Adrenal gland (tissue), 12 donors: Measurements from ENCODE around the gene METTL27. TPM values are rescaled to one million over a fixed set of nuclear protein-coding genes. Genes with fewer than 3 reads are reported as not detected.

Source experiments
- DNase-seq, 7 donors: peaks; one replicate each; pipeline ENCODE4 v3.0.0-alpha.2; 2019 to 2020
- H3K27ac ChIP-seq, 5 donors: fragments of 200-600 bp; sonication (generic) in 4 of 5; 1 replicate in 3 of 5; 2 replicates in 2 of 5; pipeline versions ENCODE4 v1.5.1 to v1.8.0; 2016 to 2020; ENCODE audit warnings: mild to moderate bottlenecking in 1 of 5
- H3K27me3 ChIP-seq: fragments of 200-600 bp; 2 replicates; pipeline ENCODE4 v1.8.0; 2021
- H3K36me3 ChIP-seq, 2 donors: fragments of 200-600 bp; replicated peaks in 1 of 2; 1 replicate in 1 of 2; 2 replicates in 1 of 2; pipeline versions ENCODE4 v1.5.1 to v1.8.0; 2018 to 2022
- H3K4me1 ChIP-seq, 2 donors: fragments of 200-600 bp; replicated peaks in 1 of 2; 1 replicate in 1 of 2; 2 replicates in 1 of 2; pipeline versions ENCODE4 v1.5.1 to v1.8.0; 2018 to 2021
- H3K4me3 ChIP-seq, 4 donors: fragments of 200-600 bp; sonication (generic) in 3 of 4; one replicate each; pipeline ENCODE4 v1.5.1; 2016 to 2018
- H3K9me3 ChIP-seq, 3 donors: fragments of 200-600 bp; sonication (generic) in 1 of 3; replicated peaks in 1 of 3; 1 replicate in 2 of 3; 2 replicates in 1 of 3; pipeline versions ENCODE4 v1.5.1 to v1.8.0; 2016 to 2021
- POLR2A ChIP-seq, 2 donors: fragments of 450-650 bp; IDR thresholded peaks; one replicate each; pipeline ENCODE4 v1.6.1; 2017; ENCODE audit warnings: antibody characterized with exemption in 2 of 2, mild to moderate bottlenecking in 2 of 2, moderate library complexity in 1 of 2
- WGBS, 4 donors: extraction: QIAGEN DNeasy Blood & Tissue Kit in 2 of 4; methylation state at CpG; one replicate each; pipeline versions ENCODE4 v1.1.5 to v1.1.7; 2013 to 2017; 5-methylcytosine and 5-hydroxymethylcytosine counted together
- intact Hi-C, 2 donors: fragments of 100-400 bp; cut with DNase I; formaldehyde crosslinking; loops; one replicate each; pipeline versions ENCODE4 v1.14.1 to v1.15.0; 2022 to 2023
- polyA plus RNA-seq, 3 donors: library from polyadenylated mRNA; stranded (reverse); fragments of 200-250 nt in 2 of 3; fragments of 350-450 nt in 1 of 3; fragmentation: Illumina TruSeq in 1 of 3; extraction: RNeasy Lipid Tissue Mini Kit (QIAGEN cat#74804) in 1 of 3; gene quantifications; one replicate each; pipeline ENCODE4 v1.2.3, GENCODE V29; 2013 to 2014
- total RNA-seq, 9 donors: library from RNA; depleted of rRNA in 4 of 9; stranded (reverse); fragments of >200 nt in 4 of 9; fragments of 120-200 nt in 1 of 9; fragmentation: NEBNext Ultra II Directional in 1 of 9; extraction: Animal tissue kit (Norgen Biotek cat#: 25700) in 1 of 9; gene quantifications; one replicate each; pipeline versions ENCODE4 v1.1.0 to v1.2.4, GENCODE V29; 2013 to 2023
- TF ChIP-seq, protein P1 (sequence below), 6 experiments: fragments of 450-650 bp in 4 of 6; fragments of 200-600 bp in 2 of 6; sonication (generic) in 1 of 6; IDR thresholded peaks; 1 replicate in 5 of 6; 2 replicates in 1 of 6; pipeline versions ENCODE4 v1.5.1 to v1.8.0; 2016 to 2021; ENCODE audit warnings: antibody characterized with exemption in 6 of 6, mild to moderate bottlenecking in 2 of 6, moderate library complexity in 1 of 6
- donor health status: healthy with polysubstance abuse.
- donor health status: Bipolar disorder and iron deficiency.
- donor health status: DM: yes; HTN: yes; CAD: no.
- donor health status: DM: no; HTN: no; CAD: no.
- donor health status: DM: no; HTN: no; CAD: no.
- donor health status: DM: yes; HTN: yes; CAD: no.

Gene METTL27
- total and polyA plus RNA-seq, 12 donors: 0.40 to 8.3 (median 2.6) TPM; not detected in 1

- peak in 1 of 7 donors; percentile 34 for DNase-seq
- Histone ChIP-seq H3K27ac (no peak overlapping the region), H3K4me3 (no peak overlapping the region), H3K27me3 (no peaks in the 10 kb centered on the region), H3K36me3 (no peaks in the 10 kb centered on the region), H3K9me3 (no peaks in the 10 kb centered on the region), H3K4me1 (no peaks in the 10 kb centered on the region)
- intact Hi-C loops: loop anchor here in 1 of 2 donors (5.0 kb wide), 1 partner anchor 73 kb away; no protein-coding TSS in a partner anchor
- TF ChIP-seq POLR2A (IDR thresholded peaks at IDR 0.05): no peak
- TF ChIP-seq, protein P1, sequence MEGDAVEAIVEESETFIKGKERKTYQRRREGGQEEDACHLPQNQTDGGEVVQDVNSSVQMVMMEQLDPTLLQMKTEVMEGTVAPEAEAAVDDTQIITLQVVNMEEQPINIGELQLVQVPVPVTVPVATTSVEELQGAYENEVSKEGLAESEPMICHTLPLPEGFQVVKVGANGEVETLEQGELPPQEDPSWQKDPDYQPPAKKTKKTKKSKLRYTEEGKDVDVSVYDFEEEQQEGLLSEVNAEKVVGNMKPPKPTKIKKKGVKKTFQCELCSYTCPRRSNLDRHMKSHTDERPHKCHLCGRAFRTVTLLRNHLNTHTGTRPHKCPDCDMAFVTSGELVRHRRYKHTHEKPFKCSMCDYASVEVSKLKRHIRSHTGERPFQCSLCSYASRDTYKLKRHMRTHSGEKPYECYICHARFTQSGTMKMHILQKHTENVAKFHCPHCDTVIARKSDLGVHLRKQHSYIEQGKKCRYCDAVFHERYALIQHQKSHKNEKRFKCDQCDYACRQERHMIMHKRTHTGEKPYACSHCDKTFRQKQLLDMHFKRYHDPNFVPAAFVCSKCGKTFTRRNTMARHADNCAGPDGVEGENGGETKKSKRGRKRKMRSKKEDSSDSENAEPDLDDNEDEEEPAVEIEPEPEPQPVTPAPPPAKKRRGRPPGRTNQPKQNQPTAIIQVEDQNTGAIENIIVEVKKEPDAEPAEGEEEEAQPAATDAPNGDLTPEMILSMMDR (IDR thresholded peaks at IDR 0.05): no peak
- WGBS, 4 donors: 78 to 88% (median 83%) methylated on average over 8 of the region's 8 CpGs
These were observed 26.9 kb downstream of the METTL27 start for GRCh38 chr7:73815436-73815835.

GRCh38 chr7:73812996-73813395, 29.3 kb downstream of the METTL27 start:
- TF ChIP-seq POLR2A (IDR thresholded peaks at IDR 0.05): no peak
- TF ChIP-seq, protein P1 (IDR thresholded peaks at IDR 0.05): no peak
- intact Hi-C loops: loop anchor here in 1 of 2 donors (2.0 kb wide), 1 partner anchor 42 kb away; no protein-coding TSS in a partner anchor
- 84 to 94% (median 92%) methylated on average over 3 of the region's 3 CpGs for WGBS, 4 donors

DNA sequence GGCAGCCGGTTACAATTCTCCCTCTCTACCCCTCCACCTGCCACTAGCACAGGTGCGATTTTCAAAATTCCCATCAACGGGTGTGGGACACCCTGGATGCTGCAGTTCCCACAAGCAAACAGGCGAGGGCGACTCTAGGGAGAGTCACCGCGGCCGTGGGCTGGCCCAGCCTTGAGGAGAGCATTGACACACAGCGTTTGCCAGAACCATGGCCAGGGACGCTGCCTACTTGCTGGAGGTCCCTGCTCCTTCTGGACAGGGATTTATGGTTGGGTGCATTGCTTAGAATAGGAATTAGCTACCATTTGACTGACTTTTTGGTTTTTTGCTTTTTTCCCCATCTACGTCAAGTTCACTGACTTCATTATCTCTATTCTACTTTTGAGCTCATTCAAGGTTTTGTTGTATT, 30.6 kb downstream of the METTL27 start:
- H3K27ac ChIP-seq: no peak overlapping the region
- intact Hi-C loops: loop anchor here (2.0 kb wide), 2 partner anchors 43 to 45 kb away; no protein-coding TSS in a partner anchor
- H3K27me3 ChIP-seq: no peaks in the 10 kb centered on the region
- DNase-seq: peak; percentile 74 to 84 (median 79)
- H3K9me3 ChIP-seq: no peaks in the 10 kb centered on the region
- H3K4me1 ChIP-seq: no peaks in the 10 kb centered on the region
- TF ChIP-seq, protein P1 (IDR thresholded peaks at IDR 0.05): peak; percentile 76 to 89 (median 78)
- no peak for TF ChIP-seq POLR2A (IDR thresholded peaks at IDR 0.05)
- no peak overlapping the region for H3K4me3 ChIP-seq
- no peaks in the 10 kb centered on the region for H3K36me3 ChIP-seq
- WGBS, 4 donors: 8 to 21% (median 10%) methylated on average over 4 to 11 of the region's 11 CpGs

More at GRCh38 chr7:73812996-73813395, 29.3 kb downstream of the METTL27 start:
- Histone ChIP-seq H3K27ac (no peak overlapping the region), H3K36me3 (no peaks in the 10 kb centered on the region), H3K4me3 (no peak overlapping the region), H3K4me1 (no peaks in the 10 kb centered on the region), H3K9me3 (no peaks in the 10 kb centered on the region), H3K27me3 (no peaks in the 10 kb centered on the region)
- DNase-seq: no peak

GRCh38 chr7:73810998-73811360, 31.3 kb downstream of the METTL27 start:
- intact Hi-C loops: loop anchor here in 1 of 2 donors (2.0 kb wide), 1 partner anchor 46 kb away; no protein-coding TSS in a partner anchor
- 17 to 43% (median 35%) methylated on average over 1 to 4 of the region's 4 CpGs for WGBS, 4 donors

More at GRCh38 chr7:73810998-73811360, 31.3 kb downstream of the METTL27 start:
- Histone ChIP-seq H3K27ac (no peak overlapping the region), H3K4me1 (no peaks in the 10 kb centered on the region), H3K27me3 (no peaks in the 10 kb centered on the region), H3K4me3 (no peak overlapping the region), H3K9me3 (no peaks in the 10 kb centered on the region), H3K36me3 (no peaks in the 10 kb centered on the region)
- no peak for DNase-seq
- TF ChIP-seq, protein P1 (IDR thresholded peaks at IDR 0.05): no peak
- TF ChIP-seq POLR2A (IDR thresholded peaks at IDR 0.05): no peak
